GM12872 (cell line): ENCODE results near the gene C11orf98.

Experiments used
- CTCF ChIP-seq: IDR thresholded peaks from 3 replicates; pipeline ENCODE4 v1.5.1; 2011; ENCODE audit warnings: low read depth, mild to moderate bottlenecking, low read length, moderate library complexity; ENCODE audit not compliant: insufficient read depth

Gene C11orf98

GRCh38 chr11:62645946-62646824 lies 18.8 kb downstream of the C11orf98 start, which contains the start of gene GANAB:
TSS of gene GANAB (minus strand) at chr11:62646613. CDS start at chr11:62646599, 14 bp downstream.
- TF ChIP-seq CTCF, result no peak

GRCh38 chr11:62645671-62645945 lies 19.4 kb downstream of the C11orf98 start:
- no peak for TF ChIP-seq CTCF

- TF ChIP-seq CTCF, result no peak
Measured at GRCh38 chr11:62644220-62644619, 20.8 kb downstream of the C11orf98 start.

GRCh38 chr11:62632492-62632891 lies 32.5 kb downstream of the C11orf98 start:
- no peak for TF ChIP-seq CTCF

GRCh38 chr11:62627713-62628112 lies 37.3 kb downstream of the C11orf98 start:
- no peak for TF ChIP-seq CTCF

GRCh38 chr11:62622476-62623089 lies 42.4 kb downstream of the C11orf98 start:
- no peak for TF ChIP-seq CTCF

GRCh38 chr11:62621567-62622470 lies 43.2 kb downstream of the C11orf98 start, which contains the start of gene B3GAT3:
TSS of gene B3GAT3 (minus strand) at chr11:62621986. CDS start at chr11:62621947, 39 bp downstream.
- TF ChIP-seq CTCF, result no peak
